ENCODE results near the gene TAF1B. TPM values are rescaled to one million over a fixed set of nuclear protein-coding genes. Genes with fewer than 3 reads are reported as not detected.

The TAF1B gene
- total RNA-seq, 2 experiments from 2014 or later = 33.0 to 35.6 TPM

Other genes starting within 250 kb of the TAF1B start
- 100 to 1,000 TPM; 292 to 315 TPM for gene YWHAQ, start 212.5 kb upstream of the TAF1B start, total RNA-seq
- under 1 TPM; 0.55 to 0.57 TPM for gene GRHL1, start 108.2 kb downstream of the TAF1B start, total RNA-seq
- 1 to 10 TPM; 6.8 to 9.2 TPM for gene KLF11, start 200.1 kb downstream of the TAF1B start, total RNA-seq
- gene CYS1, start 236.9 kb downstream of the TAF1B start, total RNA-seq = 1 to 10 TPM in 1 of 2 experiments, under 1 TPM in 1; 0.50 to 1.1 TPM